ENCODE measurements around the gene APP.
A peak's percentile ranks its signal among the peaks of the same experiment; 100 is the strongest.

APP gene

DNA sequence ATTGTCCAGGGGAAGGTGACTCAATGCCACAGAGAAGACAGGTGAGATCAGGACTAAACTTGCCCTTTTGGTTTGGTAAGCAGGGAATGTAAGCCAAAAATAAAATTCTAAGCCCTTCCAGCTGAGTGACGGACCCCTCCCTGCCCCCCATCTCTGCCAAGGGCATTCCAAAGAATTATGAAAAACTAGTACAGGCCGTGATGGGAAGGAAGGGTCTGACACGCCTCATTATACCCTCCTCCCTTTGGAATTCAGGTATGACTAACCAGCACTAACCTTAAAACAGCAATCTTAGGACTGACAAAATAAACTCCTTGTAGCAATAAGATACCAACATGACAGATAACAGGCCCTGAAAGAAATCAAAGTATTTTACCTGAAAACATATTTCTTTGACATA lies 336.2 kb downstream of the APP start:
- peak; percentile 28 for DNase-seq (ENCODE audit: low spot score)
- FAIRE-seq = no peak

GRCh38 chr21:25831300-25831960 lies 339.1 kb downstream of the APP start:
- FAIRE-seq = no peak
- no peak for DNase-seq (ENCODE audit: low spot score)
